ENCODE measurements around the gene MNAT1. TPM values are rescaled to one million over a fixed set of nuclear protein-coding genes. Genes with fewer than 3 reads are reported as not detected.

The MNAT1 gene
- total and polyA plus RNA-seq, 2 experiments from 2014 or later: 51.6 to 85.0 TPM

- TF ChIP-seq ZNF462 (CRISPR knock-in tag; IDR thresholded peaks at IDR 0.05) (no peak), EZH2 (IDR thresholded peaks at IDR 0.05; ENCODE audit: low read depth, unreplicated experiment) (no peak), POLR2AphosphoS5 (IDR thresholded peaks at IDR 0.05; ENCODE audit: low read depth) (no peak), CTCF (conservative IDR thresholded peaks at IDR 0.05; ENCODE audit: low read depth in 2 of 2) (no peak), CREB1 (CRISPR knock-in tag; IDR thresholded peaks at IDR 0.05; ENCODE audit: low read depth) (no peak), NANOG (IDR thresholded peaks at IDR 0.05; ENCODE audit: borderline replicate concordance) (no peak), REST (IDR thresholded peaks at IDR 0.05; ENCODE audit: unreplicated experiment) (no peak)
Measured at GRCh38 chr14:60805841-60806430, 71.4 kb downstream of the MNAT1 start (continued).
